Measurements from ENCODE around the gene GRIN1.

- no peak for TF ChIP-seq CTCF (IDR thresholded peaks at IDR 0.05)
- TF ChIP-seq EZH2 (IDR thresholded peaks at IDR 0.05; ENCODE audit: borderline replicate concordance, insufficient read depth, low read depth, low read length, poor library complexity, severe bottlenecking), result no peak
Measured at GRCh38 chr9:137191245-137191644, 52.3 kb downstream of the GRIN1 start.
